A673 (cell line): ENCODE data around the gene MGMT. TPM values are rescaled to one million over a fixed set of nuclear protein-coding genes. Genes with fewer than 3 reads are reported as not detected.

ENCODE experiments used
- BruUV-seq: library from RNA; stranded (reverse); fragments of 400-500 nt; replicated peaks from 2 replicates; lab custom pipeline; 2021; lab: Mats Ljungman, UMichigan
- CTCF ChIA-PET: fragments of 300-600 bp; sonication (Branson Sonifier 250); formaldehyde crosslinking; loops from one replicate; lab custom pipeline; 2022; ENCODE audit warnings: antibody characterized with exemption; lab: Charles Lee
- POLR2A ChIA-PET: fragments of 300-600 bp; sonication (Branson Sonifier 250); formaldehyde crosslinking; loops from one replicate; lab custom pipeline; 2022; ENCODE audit warnings: antibody characterized with exemption; ENCODE audit not compliant: low non-redundant PET; lab: Charles Lee
- DNase-seq: peaks from one replicate; pipeline ENCODE4 v3.0.0-alpha.2; 2015; ENCODE audit warnings: low spot score
- H3K27ac ChIP-seq: fragments of 200-600 bp; sonication (generic); 2 replicates; pipeline ENCODE4 v1.5.1; 2016; ENCODE audit warnings: mixed run types, low read depth, mild to moderate bottlenecking, mixed read lengths, antibody characterized with exemption, low read length; ENCODE audit not compliant: poor library complexity, severe bottlenecking
- H3K27me3 ChIP-seq: fragments of 200-600 bp; sonication (generic); replicated peaks from 2 replicates; pipeline ENCODE4 v1.6.1; 2017; ENCODE audit warnings: mixed run types, low read depth, mild to moderate bottlenecking, mixed read lengths, antibody characterized with exemption, low read length; ENCODE audit not compliant: insufficient read depth, poor library complexity
- H3K36me3 ChIP-seq: fragments of 200-600 bp; sonication (generic); 2 replicates; pipeline ENCODE4 v1.6.1; 2016; ENCODE audit warnings: mixed run types, mild to moderate bottlenecking, mixed read lengths, antibody characterized with exemption, low read length; ENCODE audit not compliant: insufficient read depth, poor library complexity, severe bottlenecking
- H3K4me1 ChIP-seq: fragments of 200-600 bp; sonication (generic); 2 replicates; pipeline ENCODE4 v1.6.1; 2017; ENCODE audit warnings: mixed run types, mild to moderate bottlenecking, mixed read lengths, antibody characterized with exemption, low read length; ENCODE audit not compliant: insufficient read depth, poor library complexity, severe bottlenecking
- H3K4me3 ChIP-seq: fragments of 200-600 bp; sonication (generic); 2 replicates; pipeline ENCODE4 v1.5.1; 2016; ENCODE audit warnings: low read depth, mixed run types, mild to moderate bottlenecking, mixed read lengths, low read length; ENCODE audit not compliant: poor library complexity, severe bottlenecking
- H3K9me3 ChIP-seq: fragments of 200-600 bp; sonication (generic); 2 replicates; pipeline ENCODE4 v1.6.1; 2016; ENCODE audit warnings: mixed run types, low read depth, mild to moderate bottlenecking, mixed read lengths, antibody characterized with exemption, low read length; ENCODE audit not compliant: poor library complexity, severe bottlenecking
- EZH2 ChIP-seq: fragments of 200-600 bp; sonication (generic); IDR thresholded peaks from 2 replicates; pipeline ENCODE4 v1.6.1; 2017; ENCODE audit warnings: borderline replicate concordance, low read depth, mild to moderate bottlenecking, mixed read lengths, antibody characterized with exemption, low read length; ENCODE audit not compliant: poor library complexity, severe bottlenecking
- intact Hi-C: fragments of 100-400 bp; cut with micrococcal nuclease; formaldehyde crosslinking; loops from one replicate; pipeline ENCODE4 v1.10.0; 2022; ENCODE audit not compliant: unreplicated experiment
- total RNA-seq: library from RNA; stranded (reverse); gene quantifications from 2 replicates; pipeline ENCODE4 v1.2.3, GENCODE V29; 2021
- TF ChIP-seq, protein P1 (sequence below): fragments of 300-800, 200-600 bp; sonication (generic); conservative IDR thresholded peaks from 2 replicates; pipeline ENCODE4 v1.5.1; 2017; ENCODE audit warnings: low read depth, mild to moderate bottlenecking, antibody characterized with exemption, low read length, moderate library complexity, mixed read lengths

MGMT gene
- total RNA-seq, 1 experiment from 2014 or later: 19.5 TPM

GRCh38 chr10:129455625-129456024, 11.4 kb upstream of the MGMT start:
- no peak for TF ChIP-seq EZH2
- TF ChIP-seq, protein P1, sequence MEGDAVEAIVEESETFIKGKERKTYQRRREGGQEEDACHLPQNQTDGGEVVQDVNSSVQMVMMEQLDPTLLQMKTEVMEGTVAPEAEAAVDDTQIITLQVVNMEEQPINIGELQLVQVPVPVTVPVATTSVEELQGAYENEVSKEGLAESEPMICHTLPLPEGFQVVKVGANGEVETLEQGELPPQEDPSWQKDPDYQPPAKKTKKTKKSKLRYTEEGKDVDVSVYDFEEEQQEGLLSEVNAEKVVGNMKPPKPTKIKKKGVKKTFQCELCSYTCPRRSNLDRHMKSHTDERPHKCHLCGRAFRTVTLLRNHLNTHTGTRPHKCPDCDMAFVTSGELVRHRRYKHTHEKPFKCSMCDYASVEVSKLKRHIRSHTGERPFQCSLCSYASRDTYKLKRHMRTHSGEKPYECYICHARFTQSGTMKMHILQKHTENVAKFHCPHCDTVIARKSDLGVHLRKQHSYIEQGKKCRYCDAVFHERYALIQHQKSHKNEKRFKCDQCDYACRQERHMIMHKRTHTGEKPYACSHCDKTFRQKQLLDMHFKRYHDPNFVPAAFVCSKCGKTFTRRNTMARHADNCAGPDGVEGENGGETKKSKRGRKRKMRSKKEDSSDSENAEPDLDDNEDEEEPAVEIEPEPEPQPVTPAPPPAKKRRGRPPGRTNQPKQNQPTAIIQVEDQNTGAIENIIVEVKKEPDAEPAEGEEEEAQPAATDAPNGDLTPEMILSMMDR: no peak
- intact Hi-C loops: no loop called here
- no TSS peak for BruUV-seq
- Histone ChIP-seq H3K36me3 (no peaks in the 10 kb centered on the region), H3K27ac (no peak overlapping the region), H3K4me3 (no peak overlapping the region), H3K4me1 (no peaks in the 10 kb centered on the region), H3K9me3 (no peaks in the 10 kb centered on the region), H3K27me3 (no peaks in the 10 kb centered on the region)
- no peak for DNase-seq
- CTCF ChIA-PET: no interaction called here
- POLR2A ChIA-PET: no interaction called here

DNA sequence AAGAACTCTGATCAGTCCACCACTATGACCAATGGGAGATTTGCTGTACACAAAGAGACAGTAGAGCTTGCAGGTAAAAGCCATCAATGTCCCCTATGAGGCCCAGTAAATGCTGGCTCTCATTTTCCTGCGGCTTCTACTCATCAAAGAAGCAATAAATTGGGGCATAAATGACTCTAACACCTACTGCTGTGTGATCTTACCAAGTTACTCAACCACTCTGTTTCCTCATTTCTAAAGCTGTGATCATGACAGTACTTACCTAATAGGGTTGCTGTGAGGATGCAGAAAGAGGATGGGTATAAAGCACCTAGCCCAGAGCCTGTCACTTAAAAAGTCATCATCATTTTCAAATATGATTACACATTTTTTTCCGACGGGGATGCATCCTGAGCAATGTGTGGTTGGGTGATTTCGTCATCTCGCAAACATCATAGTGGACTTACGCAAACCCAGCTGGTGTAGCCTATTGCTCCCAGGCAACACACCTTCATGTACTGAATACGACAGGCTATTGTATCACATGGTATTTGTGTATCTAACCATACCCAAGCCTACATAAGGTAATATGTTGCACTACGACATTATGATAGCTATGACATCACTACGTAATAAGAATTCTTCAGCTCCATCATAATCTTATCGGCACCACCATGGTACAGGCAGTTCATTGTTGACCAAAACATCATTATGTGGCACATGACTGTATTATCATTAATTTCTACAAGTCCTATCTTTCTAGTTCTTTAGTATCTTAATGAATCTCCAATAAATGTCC, 7.1 kb upstream of the MGMT start:
- H3K36me3 ChIP-seq: no peaks in the 10 kb centered on the region
- no peaks in the 10 kb centered on the region for H3K27me3 ChIP-seq
- no TSS peak for BruUV-seq
- H3K4me1 ChIP-seq: no peaks in the 10 kb centered on the region
- no peak for TF ChIP-seq EZH2
- POLR2A ChIA-PET: no interaction called here
- no peak overlapping the region for H3K27ac ChIP-seq
- CTCF ChIA-PET: no interaction called here
- no peak for DNase-seq
- intact Hi-C loops: loop anchor here (10.0 kb wide), 1 partner anchor 425 kb away; no protein-coding TSS in a partner anchor
- no peaks in the 10 kb centered on the region for H3K9me3 ChIP-seq
- no peak overlapping the region for H3K4me3 ChIP-seq

DNA sequence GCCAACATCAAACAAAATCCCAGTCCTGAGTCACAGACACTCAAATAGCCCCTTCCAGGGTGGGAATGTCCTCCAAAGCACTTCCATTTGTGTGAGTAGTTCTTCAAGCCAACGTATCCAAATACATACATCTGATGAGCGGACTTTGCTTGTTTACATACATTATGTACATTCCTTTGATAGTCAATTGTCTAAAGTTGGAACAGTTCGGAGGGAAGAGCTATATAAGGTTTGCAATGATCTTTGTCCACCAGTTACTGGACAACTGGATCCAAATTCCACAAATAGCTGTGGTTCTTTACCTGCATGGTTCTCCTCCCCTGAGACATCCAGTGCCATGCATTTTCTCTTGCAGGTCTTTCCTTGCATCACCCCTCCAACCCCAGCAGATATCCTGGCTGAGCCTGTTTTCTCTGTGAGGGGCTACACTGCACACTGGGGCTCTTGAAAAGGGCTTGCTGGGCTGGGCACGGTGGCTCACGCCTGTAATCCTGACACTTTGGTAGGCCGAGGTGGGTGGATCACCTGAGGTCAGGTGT, 4.7 kb upstream of the MGMT start:
- no peaks in the 10 kb centered on the region for H3K27me3 ChIP-seq
- H3K9me3 ChIP-seq: no peaks in the 10 kb centered on the region
- DNase-seq: no peak
- peaks cover 7% of the 10 kb centered on the region for H3K4me1 ChIP-seq
- no peak overlapping the region for H3K27ac ChIP-seq
- intact Hi-C loops: loop anchor here (10.0 kb wide), 1 partner anchor 428 kb away; no protein-coding TSS in a partner anchor
- H3K36me3 ChIP-seq: no peaks in the 10 kb centered on the region
- POLR2A ChIA-PET: no interaction called here
- CTCF ChIA-PET: no interaction called here
- no peak overlapping the region for H3K4me3 ChIP-seq
- TF ChIP-seq, protein P1: no peak
- BruUV-seq: no TSS peak
